DLD1 (cell line): ENCODE measurements around the gene SNX18.

ENCODE experiments used
- in situ Hi-C: cut with HindIII; loops from 2 replicates; pipeline ENCODE4 v1.10.0; 2017; ENCODE audit warnings: low sequenced_read_pairs

SNX18 gene

GRCh38 chr5:54538156-54538555, 20.6 kb downstream of the SNX18 start:
- in situ Hi-C loops, result no loop called here

GRCh38 chr5:54539001-54539400, 21.4 kb downstream of the SNX18 start:
- in situ Hi-C loops, result no loop called here

GRCh38 chr5:54540286-54540685, 22.7 kb downstream of the SNX18 start:
- in situ Hi-C loops, result no loop called here

GRCh38 chr5:54541823-54542783, 24.5 kb downstream of the SNX18 start:
- in situ Hi-C loops, result no loop called here

- in situ Hi-C loops, result no loop called here
Measured at GRCh38 chr5:54544044-54544443, 26.5 kb downstream of the SNX18 start.

- in situ Hi-C loops, result no loop called here
Measured at GRCh38 chr5:54545796-54546195, 28.2 kb downstream of the SNX18 start.

- in situ Hi-C loops, result no loop called here
Measured at GRCh38 chr5:54547711-54548250, 30.2 kb downstream of the SNX18 start.

- in situ Hi-C loops, result no loop called here
Measured at GRCh38 chr5:54548565-54548964, 31.0 kb downstream of the SNX18 start.

- in situ Hi-C loops, result no loop called here
Measured at GRCh38 chr5:54551292-54551691, 33.7 kb downstream of the SNX18 start.

GRCh38 chr5:54551926-54552325, 34.4 kb downstream of the SNX18 start:
- in situ Hi-C loops, result no loop called here

GRCh38 chr5:54552446-54552845, 34.9 kb downstream of the SNX18 start:
- in situ Hi-C loops, result no loop called here

GRCh38 chr5:54553659-54554207, 36.2 kb downstream of the SNX18 start:
- in situ Hi-C loops, result no loop called here

- in situ Hi-C loops, result no loop called here
Measured at GRCh38 chr5:54556141-54556540, 38.6 kb downstream of the SNX18 start.

- in situ Hi-C loops, result no loop called here
Measured at GRCh38 chr5:54558362-54558761, 40.8 kb downstream of the SNX18 start.

- in situ Hi-C loops, result no loop called here
Measured at GRCh38 chr5:54561651-54562050, 44.1 kb downstream of the SNX18 start.

GRCh38 chr5:54563083-54563761, 45.7 kb downstream of the SNX18 start:
- in situ Hi-C loops, result no loop called here

- in situ Hi-C loops, result no loop called here
Measured at GRCh38 chr5:54567996-54568395, 50.4 kb downstream of the SNX18 start.

- in situ Hi-C loops, result no loop called here
Measured at GRCh38 chr5:54570916-54571315, 53.4 kb downstream of the SNX18 start.

GRCh38 chr5:54571462-54571861, 53.9 kb downstream of the SNX18 start:
- in situ Hi-C loops, result no loop called here

- in situ Hi-C loops, result no loop called here
Measured at GRCh38 chr5:54573812-54574489, 56.4 kb downstream of the SNX18 start.

GRCh38 chr5:54577528-54577927, 60.0 kb downstream of the SNX18 start:
- in situ Hi-C loops, result no loop called here
